Measurements from ENCODE around the gene DHX32.

DHX32 gene

GRCh38 chr10:125849448-125849847 is 31.6 kb downstream of the DHX32 start:
- no peak for DNase-seq (ENCODE audit: low spot score)

GRCh38 chr10:125848857-125849256 is 32.2 kb downstream of the DHX32 start:
- no peak for DNase-seq (ENCODE audit: low spot score)

- no peak for DNase-seq (ENCODE audit: low spot score)
Measured at GRCh38 chr10:125848371-125848770, 32.7 kb downstream of the DHX32 start.

GRCh38 chr10:125846894-125847293 is 34.2 kb downstream of the DHX32 start:
- no peak for DNase-seq (ENCODE audit: low spot score)

- no peak for DNase-seq (ENCODE audit: low spot score)
Measured at GRCh38 chr10:125845617-125846016, 35.5 kb downstream of the DHX32 start.

- no peak for DNase-seq (ENCODE audit: low spot score)
Measured at GRCh38 chr10:125844751-125845221, 36.3 kb downstream of the DHX32 start.

- DNase-seq (ENCODE audit: low spot score): no peak
Measured at GRCh38 chr10:125843603-125844329, 37.3 kb downstream of the DHX32 start.

- no peak for DNase-seq (ENCODE audit: low spot score)
Measured at GRCh38 chr10:125840955-125841354, 40.1 kb downstream of the DHX32 start.

GRCh38 chr10:125840406-125840805 is 40.7 kb downstream of the DHX32 start:
- no peak for DNase-seq (ENCODE audit: low spot score)

- no peak for DNase-seq (ENCODE audit: low spot score)
Measured at GRCh38 chr10:125838802-125839575, 42.1 kb downstream of the DHX32 start.

GRCh38 chr10:125836746-125837145 is 44.3 kb downstream of the DHX32 start:
- DNase-seq (ENCODE audit: low spot score): no peak

- DNase-seq (ENCODE audit: low spot score): no peak
Measured at GRCh38 chr10:125828311-125828710, 52.8 kb downstream of the DHX32 start.

GRCh38 chr10:125827133-125827532 is 54.0 kb downstream of the DHX32 start:
- no peak for DNase-seq (ENCODE audit: low spot score)

- no peak for DNase-seq (ENCODE audit: low spot score)
Measured at GRCh38 chr10:125824736-125825135, 56.4 kb downstream of the DHX32 start.

GRCh38 chr10:125823663-125824251 is 57.3 kb downstream of the DHX32 start:
- no peak for DNase-seq (ENCODE audit: low spot score)

GRCh38 chr10:125822878-125823662 is 58.0 kb downstream of the DHX32 start, which contains the start of the genes BCCIP and UROS:
Gene BCCIP, plus strand, starts transcription at chr10:125823546. Its CDS starts 12 bp downstream, at chr10:125823558.
Gene UROS, minus strand, starts transcription at chr10:125823258. Its CDS starts 6,759 bp downstream, at chr10:125816499.
- peak; percentile 95 for DNase-seq (ENCODE audit: low spot score)

GRCh38 chr10:125820701-125821100 is 60.4 kb downstream of the DHX32 start:
- no peak for DNase-seq (ENCODE audit: low spot score)

- peak; percentile 37 for DNase-seq (ENCODE audit: low spot score)
Measured at GRCh38 chr10:125817337-125817946, 63.6 kb downstream of the DHX32 start.

- peak; percentile 81 for DNase-seq (ENCODE audit: low spot score)
Measured at GRCh38 chr10:125816548-125816947, 64.5 kb downstream of the DHX32 start.

GRCh38 chr10:125815764-125816163 is 65.3 kb downstream of the DHX32 start:
- DNase-seq (ENCODE audit: low spot score): peak; percentile 61

GRCh38 chr10:125812128-125812750 is 68.9 kb downstream of the DHX32 start:
- peak; percentile 18 for DNase-seq (ENCODE audit: low spot score)
